B cell (primary cell): ENCODE measurements around the gene CD19. TPM values are rescaled to one million over a fixed set of nuclear protein-coding genes. Genes with fewer than 3 reads are reported as not detected.

Source experiments
- ATAC-seq: fragments of 200-7000 bp; cut with Tn5 transposase; one replicate; pipeline ENCODE4 v1.10.0; 2021; ENCODE audit warnings: low read depth, mild to moderate bottlenecking, moderate number of reproducible peaks, moderate library complexity
- CTCF ChIA-PET: fragments of 350-600 bp; sonication (Branson Sonifier 250); formaldehyde crosslinking; loops from one replicate; lab custom pipeline; 2021; ENCODE audit warnings: antibody characterized with exemption, inconsistent platforms; lab: Charles Lee
- POLR2A ChIA-PET: fragments of 350-600 bp; sonication (Branson Sonifier 250); formaldehyde crosslinking; loops from one replicate; lab custom pipeline; 2021; ENCODE audit warnings: antibody characterized with exemption; lab: Charles Lee
- DNase-seq: peaks from one replicate; pipeline ENCODE4 v3.0.0; 2013
- H2AFZ ChIP-seq: 2 replicates; pipeline ENCODE4 v1.6.1; 2012; ENCODE audit warnings: mild to moderate bottlenecking, low read depth, low read length; ENCODE audit not compliant: insufficient read depth, poor library complexity, severe bottlenecking
- H3K27ac ChIP-seq, 2 donors: 1 replicate in 1 of 2; 2 replicates in 1 of 2; pipeline ENCODE4 v1.5.1; 2012 to 2013; ENCODE audit warnings: low read length in 2 of 2, mild to moderate bottlenecking in 2 of 2, moderate library complexity in 1 of 2
- H3K27me3 ChIP-seq, 4 experiments: fragments of 200-600 bp in 1 of 4; sonication (generic) in 1 of 4; replicated peaks in 1 of 4; 1 replicate in 2 of 4; 2 replicates in 2 of 4; pipeline versions ENCODE4 v1.6.1 to v1.7.0; 2013 to 2016; ENCODE audit warnings: low read length in 3 of 4, mild to moderate bottlenecking in 2 of 4, mixed read lengths in 1 of 4, moderate library complexity in 1 of 4; ENCODE audit not compliant: insufficient read depth in 4 of 4, control insufficient read depth in 3 of 4; ENCODE audit errors: control extremely low read depth in 1 of 4
- H3K36me3 ChIP-seq, 2 experiments: replicated peaks in 1 of 2; 1 replicate in 1 of 2; 2 replicates in 1 of 2; pipeline versions ENCODE4 v1.6.1 to v1.7.1; 2013; ENCODE audit warnings: low read length in 1 of 2; ENCODE audit not compliant: insufficient read depth in 2 of 2, control insufficient read depth in 1 of 2; ENCODE audit errors: control extremely low read depth in 1 of 2, extremely low read depth in 1 of 2
- H3K4me1 ChIP-seq, 2 donors: fragments of 200-600 bp in 1 of 2; sonication (generic) in 1 of 2; 1 replicate in 1 of 2; 2 replicates in 1 of 2; pipeline versions ENCODE4 v1.5.1 to v1.6.1; 2013 to 2017; ENCODE audit warnings: low read length in 2 of 2; ENCODE audit not compliant: control insufficient read depth in 2 of 2, insufficient read depth in 2 of 2
- H3K4me2 ChIP-seq: replicated peaks from 2 replicates; pipeline ENCODE3; 2012; ENCODE audit warnings: mild to moderate bottlenecking, low read depth, low read length; ENCODE audit not compliant: poor library complexity, severe bottlenecking
- H3K4me3 ChIP-seq, 5 experiments: fragments of 200-600 bp in 1 of 5; sonication (generic) in 1 of 5; 1 replicate in 3 of 5; 2 replicates in 2 of 5; pipeline versions ENCODE4 v1.5.1 to v1.7.0; 2011 to 2016; ENCODE audit warnings: low read length in 4 of 5, mild to moderate bottlenecking in 4 of 5, low read depth in 2 of 5, control low read depth in 1 of 5, moderate library complexity in 1 of 5; ENCODE audit not compliant: insufficient read depth in 1 of 5; ENCODE audit errors: control extremely low read depth in 1 of 5, extremely low read depth in 1 of 5
- H3K79me2 ChIP-seq: fragments of 200-600 bp; sonication (generic); one replicate; pipeline ENCODE4 v1.6.0; 2016; ENCODE audit warnings: low read length; ENCODE audit not compliant: control insufficient read depth, insufficient read depth
- H3K9ac ChIP-seq: fragments of 200-600 bp; sonication (generic); 2 replicates; pipeline ENCODE4 v1.6.1; 2017; ENCODE audit warnings: mild to moderate bottlenecking, low read length, moderate library complexity
- H3K9me3 ChIP-seq, 3 donors: one replicate each; pipeline versions ENCODE4 v1.6.1 to v1.7.1; 2013; ENCODE audit warnings: low read length in 2 of 3; ENCODE audit not compliant: control insufficient read depth in 2 of 3, insufficient read depth in 1 of 3; ENCODE audit errors: control extremely low read depth in 1 of 3
- H4K20me1 ChIP-seq: 2 replicates; pipeline ENCODE4 v1.6.0; 2012; ENCODE audit warnings: mild to moderate bottlenecking, low read length; ENCODE audit not compliant: insufficient read depth, control insufficient read depth, poor library complexity, severe bottlenecking
- H3K27ac Mint-ChIP-seq: one replicate; pipeline ENCODE4 v1.8.0; 2021; ENCODE audit warnings: mixed read lengths
- H3K27me3 Mint-ChIP-seq: one replicate; pipeline ENCODE4 v1.8.0; 2021; ENCODE audit warnings: mixed read lengths
- H3K4me1 Mint-ChIP-seq: one replicate; pipeline ENCODE4 v1.8.0; 2021; ENCODE audit warnings: mixed read lengths
- H3K4me3 Mint-ChIP-seq: one replicate; pipeline ENCODE4 v1.8.0; 2021; ENCODE audit warnings: mixed read lengths
- H3K9me3 Mint-ChIP-seq: one replicate; pipeline ENCODE4 v1.8.0; 2022; ENCODE audit warnings: mixed read lengths; ENCODE audit not compliant: insufficient read depth
- EZH2 ChIP-seq: IDR thresholded peaks from 2 replicates; pipeline ENCODE4 v1.6.1; 2012; ENCODE audit warnings: borderline replicate concordance, low read depth, mild to moderate bottlenecking, moderate library complexity, low read length; ENCODE audit not compliant: insufficient read depth, poor library complexity, severe bottlenecking
- WGBS: methylation state at CpG from one replicate; pipeline ENCODE4 v1.1.5; 2013; ENCODE audit warnings: missing lambda C conversion rate; ENCODE audit not compliant: insufficient coverage; 5-methylcytosine and 5-hydroxymethylcytosine counted together
- intact Hi-C: fragments of 100-400 bp; cut with micrococcal nuclease; formaldehyde crosslinking; loops from one replicate; pipeline ENCODE4 v1.10.0; 2022
- polyA plus RNA-seq: library from polyadenylated mRNA; depleted of rRNA; stranded (reverse); fragments of >200 nt; gene quantifications from 2 replicates; pipeline ENCODE4 v1.2.3, GENCODE V29; 2012
- total RNA-seq, 2 donors: library from RNA; stranded (reverse); fragments of 120-200 nt in 1 of 2; gene quantifications; 1 replicate in 1 of 2; 2 replicates in 1 of 2; pipeline versions ENCODE4 v1.2.3 to v1.2.4, GENCODE V29; 2013 to 2022
- TF ChIP-seq, protein P1 (sequence below): fragments of 200-600 bp; IDR thresholded peaks from one replicate; pipeline ENCODE4 v1.8.0; 2022; ENCODE audit warnings: antibody characterized with exemption, mild to moderate bottlenecking

CD19 gene
- total and polyA plus RNA-seq, 2 donors (not counting 1 experiment from before 2014, with no cell fraction given) = 306 to 478 TPM

DNA sequence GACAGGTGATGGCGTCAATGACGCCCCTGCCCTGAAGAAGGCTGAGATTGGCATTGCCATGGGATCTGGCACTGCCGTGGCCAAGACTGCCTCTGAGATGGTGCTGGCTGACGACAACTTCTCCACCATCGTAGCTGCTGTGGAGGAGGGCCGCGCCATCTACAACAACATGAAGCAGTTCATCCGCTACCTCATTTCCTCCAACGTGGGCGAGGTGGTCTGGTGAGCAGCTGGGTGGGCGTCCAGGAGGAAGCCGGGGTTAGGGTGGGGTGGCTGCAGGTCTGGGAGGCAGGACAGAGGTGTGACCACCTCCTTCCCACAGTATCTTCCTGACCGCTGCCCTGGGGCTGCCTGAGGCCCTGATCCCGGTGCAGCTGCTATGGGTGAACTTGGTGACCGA, 29.9 kb upstream of the CD19 start:
- intact Hi-C loops = loop anchor here (2.0 kb wide), 1 partner anchor 43 kb away; no protein-coding TSS in a partner anchor
- no peak for ATAC-seq
- no peaks in the 10 kb centered on the region for H3K79me2 ChIP-seq
- Mint-ChIP-seq H3K9me3 (no peaks in the 10 kb centered on the region), H3K4me1 (peaks cover 16% of the 10 kb centered on the region), H3K27me3 (no peaks in the 10 kb centered on the region), H3K27ac (no peak overlapping the region), H3K4me3 (no peak overlapping the region)
- POLR2A ChIA-PET = interaction anchor here (0.5 to 1.1 kb wide), 3 partner anchors 11 to 30 kb away, joined by 3 to 4 read pairs (median 4); partner anchors contain the start of gene CD19
- peaks cover 13% of the 10 kb centered on the region for H4K20me1 ChIP-seq
- H3K4me1 ChIP-seq = peaks cover 12 to 16% of the 10 kb centered on the region in 2 donors
- 87% methylated on average over 6 of the region's 15 CpGs for WGBS
- H3K4me3 ChIP-seq = no peak overlapping the region
- no peak overlapping the region for H2AFZ ChIP-seq
- H3K27ac ChIP-seq = no peak overlapping the region
- TF ChIP-seq, protein P1, sequence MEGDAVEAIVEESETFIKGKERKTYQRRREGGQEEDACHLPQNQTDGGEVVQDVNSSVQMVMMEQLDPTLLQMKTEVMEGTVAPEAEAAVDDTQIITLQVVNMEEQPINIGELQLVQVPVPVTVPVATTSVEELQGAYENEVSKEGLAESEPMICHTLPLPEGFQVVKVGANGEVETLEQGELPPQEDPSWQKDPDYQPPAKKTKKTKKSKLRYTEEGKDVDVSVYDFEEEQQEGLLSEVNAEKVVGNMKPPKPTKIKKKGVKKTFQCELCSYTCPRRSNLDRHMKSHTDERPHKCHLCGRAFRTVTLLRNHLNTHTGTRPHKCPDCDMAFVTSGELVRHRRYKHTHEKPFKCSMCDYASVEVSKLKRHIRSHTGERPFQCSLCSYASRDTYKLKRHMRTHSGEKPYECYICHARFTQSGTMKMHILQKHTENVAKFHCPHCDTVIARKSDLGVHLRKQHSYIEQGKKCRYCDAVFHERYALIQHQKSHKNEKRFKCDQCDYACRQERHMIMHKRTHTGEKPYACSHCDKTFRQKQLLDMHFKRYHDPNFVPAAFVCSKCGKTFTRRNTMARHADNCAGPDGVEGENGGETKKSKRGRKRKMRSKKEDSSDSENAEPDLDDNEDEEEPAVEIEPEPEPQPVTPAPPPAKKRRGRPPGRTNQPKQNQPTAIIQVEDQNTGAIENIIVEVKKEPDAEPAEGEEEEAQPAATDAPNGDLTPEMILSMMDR = no peak
- no peak for TF ChIP-seq EZH2
- peaks cover 2 to 30% of the 10 kb centered on the region in 2 experiments for H3K36me3 ChIP-seq
- CTCF ChIA-PET = interaction anchor here (1.2 to 1.3 kb wide), 2 partner anchors 23 to 43 kb away, joined by 3 to 4 read pairs; partner anchors contain the start of gene ATP2A1
- H3K27me3 ChIP-seq = no peaks in the 10 kb centered on the region
- no peak overlapping the region for H3K4me2 ChIP-seq
- peak; percentile 20 for DNase-seq
- no peaks in the 10 kb centered on the region for H3K9me3 ChIP-seq
- H3K9ac ChIP-seq = no peak overlapping the region

DNA sequence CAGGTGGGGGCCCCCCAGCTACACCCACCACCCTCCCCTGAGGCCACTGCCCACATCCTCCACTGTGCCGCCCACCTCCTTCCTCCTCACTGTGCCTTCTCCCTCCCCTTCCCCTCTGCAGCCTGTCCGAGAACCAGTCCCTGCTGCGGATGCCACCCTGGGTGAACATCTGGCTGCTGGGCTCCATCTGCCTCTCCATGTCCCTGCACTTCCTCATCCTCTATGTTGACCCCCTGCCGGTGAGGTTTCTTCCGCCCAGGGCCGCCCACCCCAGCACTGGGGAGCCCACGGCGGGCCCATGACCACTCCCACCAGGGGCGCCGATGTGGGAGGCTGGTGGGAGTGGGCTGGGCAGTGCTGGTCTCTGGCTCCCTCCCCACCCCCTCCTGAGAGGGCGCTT, 28.9 kb upstream of the CD19 start:
- Histone ChIP-seq H3K9ac (no peak overlapping the region), H3K4me2 (peak overlapping the region; percentile 43), H4K20me1 (peaks cover 13% of the 10 kb centered on the region), H3K9me3 (no peaks in the 10 kb centered on the region), H2AFZ (no peak overlapping the region), H3K4me3 (no peak overlapping the region), H3K79me2 (no peaks in the 10 kb centered on the region), H3K36me3 (peaks cover 4 to 33% of the 10 kb centered on the region in 2 experiments), H3K27ac (peak overlapping the region in 1 of 2 donors; percentile 55), H3K27me3 (no peaks in the 10 kb centered on the region), H3K4me1 (peaks cover 12 to 16% of the 10 kb centered on the region in 2 donors)
- H3K4me1 Mint-ChIP-seq = peaks cover 16% of the 10 kb centered on the region
- H3K27me3 Mint-ChIP-seq = no peaks in the 10 kb centered on the region
- ChIA-PET POLR2A (interaction anchor here (0.7 to 1.1 kb wide), 2 partner anchors 13 to 29 kb away, joined by 3 read pairs; partner anchors contain the start of gene CD19), CTCF (interaction anchor here (1.2 to 1.3 kb wide), 2 partner anchors 24 to 42 kb away, joined by 3 to 4 read pairs; partner anchors contain the start of gene ATP2A1)
- intact Hi-C loops = loop anchor here (2.0 kb wide), 1 partner anchor 42 kb away; no protein-coding TSS in a partner anchor
- no peak for DNase-seq
- H3K4me3 Mint-ChIP-seq = peak overlapping the region; percentile 32
- peak; percentile 56 for ATAC-seq
- WGBS = 29% methylated on average over 4 of the region's 11 CpGs
- peak overlapping the region; percentile 83 for H3K27ac Mint-ChIP-seq
- TF ChIP-seq EZH2 = no peak
- TF ChIP-seq, protein P1 = no peak
- H3K9me3 Mint-ChIP-seq = no peaks in the 10 kb centered on the region
